Naive B cell (primary cell): ENCODE measurements around the gene MGAT4B. TPM values are rescaled to one million over a fixed set of nuclear protein-coding genes. Genes with fewer than 3 reads are reported as not detected.
"Not testable (repeated sequence)": the region's sequence is repeated elsewhere in the genome, so short reads cannot be mapped to it uniquely, and the experiment has no call there.

Experiments
- ATAC-seq, 2 donors: fragments of 150-1000 bp; cut with Tn5 transposase; 2 replicates each; pipeline ENCODE4 v1.10.0; 2021; ENCODE audit warnings: low read depth in 2 of 2, mild to moderate bottlenecking in 2 of 2, moderate library complexity in 2 of 2
- DNase-seq: peaks from one replicate; pipeline ENCODE4 v3.0.0; 2022
- H3K27ac Mint-ChIP-seq, 6 donors: one replicate each; pipeline ENCODE4 v1.8.0; 2020 to 2022; ENCODE audit warnings: mild to moderate bottlenecking in 6 of 6, mixed read lengths in 6 of 6, moderate library complexity in 5 of 6, inconsistent platforms in 2 of 6
- H3K27me3 Mint-ChIP-seq, 3 donors: one replicate each; pipeline ENCODE4 v1.8.0; 2021 to 2022; ENCODE audit warnings: mixed read lengths in 3 of 3, mild to moderate bottlenecking in 1 of 3
- H3K36me3 Mint-ChIP-seq, 2 donors: one replicate each; pipeline ENCODE4 v1.8.0; 2020 to 2022; ENCODE audit warnings: mixed read lengths in 2 of 2, inconsistent platforms in 1 of 2, mild to moderate bottlenecking in 1 of 2
- H3K4me1 Mint-ChIP-seq, 3 donors: one replicate each; pipeline ENCODE4 v1.8.0; 2020 to 2022; ENCODE audit warnings: mixed read lengths in 3 of 3, inconsistent platforms in 1 of 3, mild to moderate bottlenecking in 1 of 3, moderate library complexity in 1 of 3
- H3K4me3 Mint-ChIP-seq, 8 donors: one replicate each; pipeline ENCODE4 v1.8.0; 2020 to 2022; ENCODE audit warnings: mild to moderate bottlenecking in 8 of 8, mixed read lengths in 8 of 8, moderate library complexity in 8 of 8, inconsistent platforms in 2 of 8
- H3K9me3 Mint-ChIP-seq, 7 donors: one replicate each; pipeline ENCODE4 v1.8.0; 2020 to 2022; ENCODE audit warnings: mixed read lengths in 7 of 7, mild to moderate bottlenecking in 5 of 7, inconsistent platforms in 2 of 7, moderate library complexity in 1 of 7
- polyA plus RNA-seq, 6 donors: library from polyadenylated mRNA; unstranded; fragments of 300-500 nt; fragmentation: Illumina TruSeq; gene quantifications; one replicate each; pipeline ENCODE4 v1.2.3, GENCODE V29; 2021; ENCODE audit warnings: low read depth in 6 of 6

MGAT4B gene
- polyA plus RNA-seq, 6 donors from 2014 or later, result 6.2 to 17.3 (median 9.5) TPM

GRCh38 chr5:179793468-179794139, 13.1 kb downstream of the MGAT4B start, which contains the start of gene LTC4S:
Gene LTC4S (plus strand): TSS chr5:179793986. CDS start chr5:179794081, 95 bp downstream.
- Mint-ChIP-seq H3K27me3 (no peaks in the 10 kb centered on the region), H3K36me3 (no peaks in the 10 kb centered on the region), H3K27ac (peak within 1 kb of the TSS; percentile 49 to 84 (median 73)), H3K4me3 (peak within 1 kb of the TSS; percentile 60 to 80 (median 68)), H3K4me1 (peaks cover 32 to 39% (median 35%) of the 10 kb centered on the region in 3 donors), H3K9me3 (peaks cover 0 to 2% (median 0%) of the 10 kb centered on the region in 7 donors)
- DNase-seq, result peak; percentile 50
- ATAC-seq, result peak; percentile 51 to 54

- no peak for DNase-seq
- H3K4me3 Mint-ChIP-seq, result peak overlapping the region in 5 of 8 donors; percentile 40 to 73 (median 45)
- peak overlapping the region in 4 of 6 donors; percentile 49 to 76 (median 73) for H3K27ac Mint-ChIP-seq
- peaks cover 0 to 2% (median 0%) of the 10 kb centered on the region in 7 donors for H3K9me3 Mint-ChIP-seq
- no peaks in the 10 kb centered on the region for H3K27me3 Mint-ChIP-seq
- H3K4me1 Mint-ChIP-seq, result peaks cover 32 to 39% (median 35%) of the 10 kb centered on the region in 3 donors
- H3K36me3 Mint-ChIP-seq, result no peaks in the 10 kb centered on the region
- ATAC-seq, result no peak
Observed at GRCh38 chr5:179792612-179793467, 13.8 kb downstream of the MGAT4B start.

DNA sequence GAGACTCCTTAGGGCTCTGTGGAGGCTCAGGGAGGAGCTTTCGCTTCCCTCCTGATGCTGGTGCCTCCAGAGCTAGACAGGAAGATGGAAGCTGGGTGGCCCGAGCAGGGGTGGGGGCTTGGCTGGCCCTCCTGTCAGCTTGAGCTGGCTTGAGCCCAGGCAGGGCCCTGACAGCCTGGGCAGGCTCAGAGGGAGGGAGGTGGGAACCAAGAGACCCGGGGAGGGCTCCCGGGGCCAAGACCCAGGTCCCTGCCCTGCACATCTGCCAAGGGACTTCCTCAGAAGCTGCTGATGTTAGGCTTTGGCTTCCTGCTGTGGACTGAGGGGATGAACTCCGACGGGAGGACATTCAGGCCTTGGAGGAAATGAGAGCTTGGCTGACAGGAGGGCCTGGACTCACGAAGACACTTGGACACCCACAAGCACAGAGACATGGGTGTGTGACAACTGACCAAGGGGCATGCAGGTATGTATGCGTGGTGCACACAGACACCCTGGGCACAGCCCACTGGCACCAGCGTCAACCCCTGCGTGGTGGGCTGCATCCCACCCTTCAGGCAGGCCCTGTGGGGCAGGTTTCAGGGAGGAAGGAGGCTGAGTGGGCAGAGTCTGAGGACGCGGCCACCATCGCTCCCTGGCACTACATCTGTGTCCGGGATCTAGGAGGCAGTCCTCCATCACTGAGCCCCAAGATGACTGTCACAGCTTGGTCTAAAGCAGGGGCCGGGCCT, 14.6 kb downstream of the MGAT4B start:
- Mint-ChIP-seq H3K4me3 (peak overlapping the region in 3 of 8 donors; percentile 25 to 40 (median 27)), H3K27ac (peak overlapping the region in 4 of 6 donors; percentile 26 to 58 (median 52)), H3K4me1 (peaks cover 31 to 38% (median 34%) of the 10 kb centered on the region in 3 donors), H3K36me3 (no peaks in the 10 kb centered on the region), H3K9me3 (peaks cover 0 to 2% (median 0%) of the 10 kb centered on the region in 7 donors), H3K27me3 (no peaks in the 10 kb centered on the region)
- DNase-seq (no peak), ATAC-seq (no peak)

- not testable (repeated sequence) for ATAC-seq, DNase-seq, H3K27ac Mint-ChIP-seq, H3K4me3 Mint-ChIP-seq, H3K27me3 Mint-ChIP-seq, H3K36me3 Mint-ChIP-seq, H3K9me3 Mint-ChIP-seq
- peaks cover 22 to 28% (median 27%) of the 10 kb centered on the region in 3 donors for H3K4me1 Mint-ChIP-seq
Observed at GRCh38 chr5:179789278-179789677, 17.4 kb downstream of the MGAT4B start.

- Mint-ChIP-seq H3K27ac (no peak overlapping the region), H3K4me3 (no peak overlapping the region), H3K4me1 (peaks cover 12 to 19% (median 18%) of the 10 kb centered on the region in 3 donors), H3K36me3 (no peaks in the 10 kb centered on the region), H3K9me3 (peaks cover 0 to 2% (median 0%) of the 10 kb centered on the region in 7 donors), H3K27me3 (no peaks in the 10 kb centered on the region)
- ATAC-seq, result no peak
- DNase-seq, result no peak
Observed at GRCh38 chr5:179788193-179788854, 18.3 kb downstream of the MGAT4B start.

GRCh38 chr5:179786861-179787260, 19.8 kb downstream of the MGAT4B start:
- H3K4me3 Mint-ChIP-seq, result no peak overlapping the region
- peaks cover 0 to 2% (median 0%) of the 10 kb centered on the region in 7 donors for H3K9me3 Mint-ChIP-seq
- H3K36me3 Mint-ChIP-seq, result no peaks in the 10 kb centered on the region
- no peaks in the 10 kb centered on the region for H3K27me3 Mint-ChIP-seq
- no peak for DNase-seq
- H3K4me1 Mint-ChIP-seq, result peaks cover 5 to 12% (median 5%) of the 10 kb centered on the region in 3 donors
- ATAC-seq, result no peak
- no peak overlapping the region for H3K27ac Mint-ChIP-seq

DNA sequence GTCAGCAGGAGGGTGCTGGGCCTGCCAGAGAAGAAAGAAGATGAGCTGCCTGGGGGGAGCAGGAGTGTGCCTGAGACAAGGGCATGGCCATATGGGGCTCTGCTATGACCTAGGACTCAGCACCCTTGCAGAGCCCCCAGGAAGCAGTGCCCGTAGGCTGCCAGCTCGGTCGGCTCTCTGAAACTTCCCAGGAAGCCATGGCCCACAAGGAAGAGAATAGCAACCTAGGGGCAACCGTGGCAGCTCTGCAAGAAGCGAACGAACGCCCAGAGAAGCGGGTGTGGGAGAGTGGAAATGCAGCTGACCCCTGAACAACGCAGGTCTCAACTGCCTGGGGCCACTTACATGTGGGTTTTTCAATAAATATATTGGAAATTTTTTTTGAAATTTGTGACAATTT, 23.5 kb downstream of the MGAT4B start:
- Mint-ChIP-seq H3K4me3 (no peak overlapping the region), H3K4me1 (peaks cover 0 to 5% (median 4%) of the 10 kb centered on the region in 3 donors), H3K9me3 (no peaks in the 10 kb centered on the region), H3K27ac (no peak overlapping the region), H3K27me3 (no peaks in the 10 kb centered on the region), H3K36me3 (peaks cover 5 to 12% of the 10 kb centered on the region in 2 donors)
- DNase-seq (no peak), ATAC-seq (no peak)

- H3K36me3 Mint-ChIP-seq, result peaks cover 11 to 17% of the 10 kb centered on the region in 2 donors
- no peak overlapping the region for H3K4me3 Mint-ChIP-seq
- no peaks in the 10 kb centered on the region for H3K9me3 Mint-ChIP-seq
- ATAC-seq, result no peak
- DNase-seq, result no peak
- peak overlapping the region in 1 of 6 donors; percentile 40 for H3K27ac Mint-ChIP-seq
- peaks cover 0 to 8% (median 4%) of the 10 kb centered on the region in 3 donors for H3K4me1 Mint-ChIP-seq
- H3K27me3 Mint-ChIP-seq, result no peaks in the 10 kb centered on the region
Observed at GRCh38 chr5:179781846-179782245, 24.8 kb downstream of the MGAT4B start.

DNA sequence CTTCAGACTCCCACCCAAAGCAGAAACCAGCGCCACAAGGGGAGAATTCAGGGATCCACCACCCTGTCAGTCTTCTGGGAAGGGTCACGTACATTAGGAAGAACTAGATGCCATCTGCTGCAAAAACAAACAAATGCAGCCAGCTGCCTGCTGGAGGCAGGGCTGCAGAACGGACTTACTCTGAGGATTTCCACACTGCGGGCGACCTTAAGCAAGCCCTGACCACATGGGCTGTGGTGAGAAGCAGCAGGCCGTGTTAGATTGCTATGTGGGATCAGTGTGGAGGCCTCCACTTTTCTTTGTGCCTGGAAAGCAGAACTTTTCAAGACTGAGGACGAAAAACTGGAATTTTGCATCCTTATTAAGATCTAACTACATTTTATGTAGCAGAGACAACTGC, 26.3 kb downstream of the MGAT4B start:
- Mint-ChIP-seq H3K36me3 (peaks cover 11 to 17% of the 10 kb centered on the region in 2 donors), H3K4me1 (peaks cover 0 to 3% (median 0%) of the 10 kb centered on the region in 3 donors), H3K4me3 (no peak overlapping the region), H3K27me3 (no peaks in the 10 kb centered on the region), H3K27ac (no peak overlapping the region), H3K9me3 (no peaks in the 10 kb centered on the region)
- ATAC-seq (no peak), DNase-seq (no peak)

GRCh38 chr5:179779826-179780225, 26.8 kb downstream of the MGAT4B start:
- no peak overlapping the region for H3K4me3 Mint-ChIP-seq
- no peaks in the 10 kb centered on the region for H3K27me3 Mint-ChIP-seq
- H3K9me3 Mint-ChIP-seq, result no peaks in the 10 kb centered on the region
- DNase-seq (no peak), ATAC-seq (no peak)
- peaks cover 11 to 17% of the 10 kb centered on the region in 2 donors for H3K36me3 Mint-ChIP-seq
- peaks cover 0 to 3% (median 0%) of the 10 kb centered on the region in 3 donors for H3K4me1 Mint-ChIP-seq
- no peak overlapping the region for H3K27ac Mint-ChIP-seq

DNA sequence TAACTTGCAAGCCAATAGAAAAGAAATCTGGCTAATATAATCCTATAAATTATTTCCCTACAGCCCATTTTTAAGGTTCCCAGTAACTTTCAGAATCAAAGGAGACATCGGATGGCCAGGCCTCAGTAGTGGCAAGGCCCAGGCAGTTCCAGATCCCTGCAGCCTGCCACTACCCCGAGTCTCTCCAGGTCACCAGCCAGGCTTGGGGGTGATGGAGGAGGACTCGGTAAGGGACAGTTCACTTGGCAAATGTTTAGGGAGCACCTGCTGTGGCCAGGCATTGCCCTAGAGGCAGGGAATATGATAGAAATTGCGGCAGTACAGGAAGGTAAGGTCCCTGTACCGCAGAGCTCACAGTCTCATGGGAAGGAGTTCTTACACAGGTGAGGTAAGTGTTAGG, 28.1 kb downstream of the MGAT4B start:
- Mint-ChIP-seq H3K27ac (peak overlapping the region in 1 of 6 donors; percentile 77), H3K36me3 (peaks cover 11 to 21% of the 10 kb centered on the region in 2 donors), H3K27me3 (no peaks in the 10 kb centered on the region), H3K4me1 (peaks cover 0 to 3% (median under 1%) of the 10 kb centered on the region in 3 donors), H3K4me3 (no peak overlapping the region), H3K9me3 (no peaks in the 10 kb centered on the region)
- ATAC-seq (no peak), DNase-seq (no peak)

- Mint-ChIP-seq H3K4me3 (no peak overlapping the region), H3K27me3 (no peaks in the 10 kb centered on the region), H3K36me3 (peaks cover 11 to 27% of the 10 kb centered on the region in 2 donors), H3K27ac (peak overlapping the region in 2 of 6 donors; percentile 20 to 94), H3K9me3 (peaks cover 0 to 2% (median 0%) of the 10 kb centered on the region in 7 donors), H3K4me1 (peaks cover 0 to 7% (median 3%) of the 10 kb centered on the region in 3 donors)
- no peak for DNase-seq
- no peak for ATAC-seq
Observed at GRCh38 chr5:179777909-179778308, 28.8 kb downstream of the MGAT4B start.
